PC-3 (cell line): ENCODE measurements around the gene PPP1R3E. TPM values are rescaled to one million over a fixed set of nuclear protein-coding genes. Genes with fewer than 3 reads are reported as not detected.

Experiments used
- ATAC-seq: fragments of 200-7000 bp; cut with Tn5 transposase; 2 replicates; pipeline ENCODE4 v1.9.1; 2020; ENCODE audit warnings: mild to moderate bottlenecking, moderate library complexity
- BruUV-seq: library from RNA; stranded (reverse); fragments of 400-500 nt; replicated peaks from 2 replicates; lab custom pipeline; 2021; lab: Mats Ljungman, UMichigan
- CTCF ChIA-PET: fragments of 300-600 bp; sonication (Branson Sonifier 250); formaldehyde crosslinking; loops from one replicate; lab custom pipeline; 2022; ENCODE audit warnings: antibody characterized with exemption; lab: Charles Lee
- POLR2A ChIA-PET: fragments of 300-600 bp; sonication (Branson Sonifier 250); formaldehyde crosslinking; loops from one replicate; lab custom pipeline; 2022; ENCODE audit warnings: antibody characterized with exemption; ENCODE audit not compliant: unreplicated experiment; lab: Charles Lee
- DNase-seq: peaks from one replicate; pipeline ENCODE4 v3.0.0-alpha.2; 2015
- H2AFZ ChIP-seq: fragments of 300-600 bp; sonication (generic); 2 replicates; pipeline ENCODE4 v1.6.0; 2016; ENCODE audit warnings: antibody characterized with exemption, low read length
- H3F3A ChIP-seq: fragments of 300-600 bp; sonication (generic); one replicate; pipeline ENCODE4 v1.6.0; 2017; ENCODE audit warnings: antibody characterized with exemption, low read length, control low read depth, mild to moderate bottlenecking; ENCODE audit not compliant: unreplicated experiment
- H3K27ac ChIP-seq: fragments of 300-600 bp; sonication (generic); 2 replicates; pipeline ENCODE4 v1.5.1; 2016; ENCODE audit warnings: mild to moderate bottlenecking, low read length
- H3K27me3 ChIP-seq: fragments of 300-600 bp; sonication (generic); 2 replicates; pipeline ENCODE4 v1.6.1; 2016; ENCODE audit warnings: low read length, mixed read lengths
- H3K36me3 ChIP-seq: fragments of 300-600 bp; sonication (generic); 2 replicates; pipeline ENCODE4 v1.6.1; 2016; ENCODE audit warnings: low read depth, mixed run types, low read length, mixed read lengths
- H3K4me1 ChIP-seq: fragments of 300-600 bp; sonication (generic); 2 replicates; pipeline ENCODE4 v1.5.1; 2016; ENCODE audit warnings: low read length; ENCODE audit not compliant: insufficient read depth
- H3K4me2 ChIP-seq: fragments of 300-600 bp; sonication (generic); 2 replicates; pipeline ENCODE4 v1.6.0; 2016; ENCODE audit warnings: low read length
- H3K4me3 ChIP-seq: fragments of 300-600 bp; sonication (generic); 2 replicates; pipeline ENCODE4 v1.5.1; 2016; ENCODE audit warnings: mild to moderate bottlenecking, low read length, mixed read lengths
- H3K79me2 ChIP-seq: fragments of 300-600 bp; sonication (generic); 2 replicates; pipeline ENCODE4 v1.6.1; 2017; ENCODE audit warnings: low read length, mixed read lengths
- H3K9ac ChIP-seq: fragments of 300-600 bp; sonication (generic); 2 replicates; pipeline ENCODE4 v1.6.0; 2016; ENCODE audit warnings: mild to moderate bottlenecking, low read length
- H3K9me2 ChIP-seq: fragments of 300-600 bp; sonication (generic); replicated peaks from 2 replicates; pipeline ENCODE4 v1.6.1; 2016; ENCODE audit warnings: mixed run types, low read length, mixed read lengths
- H3K9me3 ChIP-seq: fragments of 300-600 bp; sonication (generic); 2 replicates; pipeline ENCODE4 v1.6.1; 2016; ENCODE audit warnings: low read length, mixed read lengths
- H4K20me1 ChIP-seq: fragments of 300-600 bp; sonication (generic); 2 replicates; pipeline ENCODE4 v1.6.1; 2016; ENCODE audit warnings: low read length, mixed read lengths
- EZH2 ChIP-seq: fragments of 300-600 bp; sonication (generic); IDR thresholded peaks from one replicate; pipeline ENCODE4 v1.6.1; 2017; ENCODE audit warnings: antibody characterized with exemption, mild to moderate bottlenecking, low read length; ENCODE audit not compliant: unreplicated experiment
- EZH2phosphoT487 ChIP-seq: fragments of 300-600 bp; sonication (generic); IDR thresholded peaks from 2 replicates; pipeline ENCODE4 v1.6.1; 2018; ENCODE audit warnings: mild to moderate bottlenecking, antibody characterized with exemption, low read length, borderline replicate concordance
- intact Hi-C: fragments of 100-400 bp; cut with micrococcal nuclease; formaldehyde crosslinking; loops from 2 replicates; pipeline ENCODE4 v1.9.0; 2023
- total RNA-seq: library from RNA; depleted of rRNA; stranded (reverse); fragments of >200 nt; gene quantifications from 2 replicates; pipeline ENCODE4 v1.2.3, GENCODE V29; 2014
- TF ChIP-seq, protein P1 (sequence below): fragments of 300-600 bp; sonication (generic); conservative IDR thresholded peaks from 2 replicates; pipeline ENCODE4 v1.5.1; 2017; ENCODE audit warnings: antibody characterized with exemption, low read depth, mild to moderate bottlenecking, low read length

Gene PPP1R3E
- total RNA-seq, 1 experiment from 2014 or later: 3.2 TPM

DNA sequence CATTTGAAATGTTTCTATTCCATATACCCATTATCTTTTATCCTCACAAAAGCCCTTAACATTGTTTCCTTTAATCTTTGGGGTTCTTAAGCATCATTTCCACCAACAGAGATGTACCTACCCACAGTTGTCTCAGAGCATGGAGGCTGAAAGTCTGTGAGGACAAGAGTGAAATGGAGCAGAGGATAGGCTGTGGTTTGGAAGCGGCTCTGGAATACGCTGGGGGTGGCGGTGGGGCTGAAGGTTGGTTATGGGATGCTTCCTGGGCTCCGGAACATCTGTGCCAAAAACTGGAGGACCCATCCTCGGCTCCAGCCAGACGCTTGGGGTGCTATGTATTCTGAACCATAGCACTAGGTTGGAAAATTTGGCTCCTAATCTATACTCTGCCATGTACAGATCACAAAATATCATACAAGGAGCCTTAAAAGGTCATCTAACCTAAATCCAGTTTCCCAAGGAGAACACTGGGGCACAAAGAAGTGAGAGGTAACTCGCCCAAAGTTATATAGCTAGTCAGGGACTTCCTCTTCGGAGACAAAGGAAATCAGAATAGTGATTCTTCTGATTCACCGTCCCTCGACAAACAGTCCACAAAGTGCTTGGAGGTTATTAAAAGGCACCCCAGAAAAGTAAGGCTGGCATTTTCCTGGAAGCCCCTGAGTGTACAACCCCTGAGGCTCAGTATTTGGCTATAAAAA, 2.5 kb downstream of the PPP1R3E start:
- no peak for TF ChIP-seq EZH2phosphoT487
- TF ChIP-seq, protein P1, sequence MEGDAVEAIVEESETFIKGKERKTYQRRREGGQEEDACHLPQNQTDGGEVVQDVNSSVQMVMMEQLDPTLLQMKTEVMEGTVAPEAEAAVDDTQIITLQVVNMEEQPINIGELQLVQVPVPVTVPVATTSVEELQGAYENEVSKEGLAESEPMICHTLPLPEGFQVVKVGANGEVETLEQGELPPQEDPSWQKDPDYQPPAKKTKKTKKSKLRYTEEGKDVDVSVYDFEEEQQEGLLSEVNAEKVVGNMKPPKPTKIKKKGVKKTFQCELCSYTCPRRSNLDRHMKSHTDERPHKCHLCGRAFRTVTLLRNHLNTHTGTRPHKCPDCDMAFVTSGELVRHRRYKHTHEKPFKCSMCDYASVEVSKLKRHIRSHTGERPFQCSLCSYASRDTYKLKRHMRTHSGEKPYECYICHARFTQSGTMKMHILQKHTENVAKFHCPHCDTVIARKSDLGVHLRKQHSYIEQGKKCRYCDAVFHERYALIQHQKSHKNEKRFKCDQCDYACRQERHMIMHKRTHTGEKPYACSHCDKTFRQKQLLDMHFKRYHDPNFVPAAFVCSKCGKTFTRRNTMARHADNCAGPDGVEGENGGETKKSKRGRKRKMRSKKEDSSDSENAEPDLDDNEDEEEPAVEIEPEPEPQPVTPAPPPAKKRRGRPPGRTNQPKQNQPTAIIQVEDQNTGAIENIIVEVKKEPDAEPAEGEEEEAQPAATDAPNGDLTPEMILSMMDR: no peak
- no peak for TF ChIP-seq EZH2
- ATAC-seq (no peak), DNase-seq (no peak)
- Histone ChIP-seq H3K27me3 (no peaks in the 10 kb centered on the region), H3K4me2 (peak overlapping the region; percentile 89), H3K9me2 (no peaks in the 10 kb centered on the region), H3K4me3 (peak overlapping the region; percentile 77), H3K27ac (no peak overlapping the region), H2AFZ (peak overlapping the region; percentile 75), H3K9ac (peak overlapping the region; percentile 67), H3K36me3 (no peaks in the 10 kb centered on the region), H4K20me1 (no peaks in the 10 kb centered on the region), H3K9me3 (no peaks in the 10 kb centered on the region), H3K79me2 (peaks cover 12% of the 10 kb centered on the region), H3F3A (peaks cover 4% of the 10 kb centered on the region), H3K4me1 (peaks cover 12% of the 10 kb centered on the region)
- POLR2A ChIA-PET: interaction anchor here (0.6 to 2.0 kb wide), 3 partner anchors 14 to 54 kb away, joined by 3 to 13 read pairs (median 4); partner anchors contain the start of genes HOMEZ and PABPN1
- CTCF ChIA-PET: interaction anchor here (0.6 to 0.9 kb wide), 2 partner anchors 14 to 30 kb away, joined by 3 to 8 read pairs; partner anchors contain the start of gene HOMEZ
- intact Hi-C loops: loop anchor here (10.0 kb wide), 2 partner anchors 325 to 535 kb away; partner anchors contain the start of gene OXA1L
- no TSS peak for BruUV-seq

DNA sequence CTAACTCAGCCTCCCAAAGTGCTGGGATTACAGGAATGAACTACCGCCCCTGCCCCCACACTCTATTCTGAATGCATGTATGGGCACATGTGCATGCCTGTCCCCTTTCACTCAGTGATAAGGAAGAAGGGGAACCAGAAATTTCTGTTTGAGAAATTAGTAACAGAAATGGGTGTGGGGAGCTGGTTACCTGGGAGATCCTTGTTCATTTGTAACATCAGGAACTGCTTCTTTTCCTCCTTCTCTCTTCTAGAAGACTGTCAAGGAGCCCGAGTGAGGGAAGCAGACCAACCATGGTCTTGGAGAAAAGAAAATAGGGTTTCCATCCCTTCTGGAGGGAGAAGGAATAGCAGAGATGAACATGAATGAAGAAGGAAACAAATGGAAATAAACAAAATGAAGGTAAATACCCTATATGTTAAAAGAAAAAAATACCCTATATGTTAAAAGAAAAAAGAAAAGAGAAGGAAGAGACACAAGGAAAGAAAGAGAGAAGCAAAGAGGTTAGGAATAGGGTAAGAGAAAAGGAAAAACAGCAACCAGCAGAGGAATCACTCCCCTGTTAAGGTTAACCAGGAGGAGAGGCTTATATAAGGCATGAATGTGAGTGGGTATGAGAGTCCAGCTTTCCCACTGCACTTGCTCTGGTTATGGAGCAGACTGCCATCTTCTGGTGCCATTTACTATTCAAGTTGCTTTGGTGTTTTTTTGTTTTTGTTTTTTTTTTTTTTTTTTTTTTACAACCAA, 3.3 kb downstream of the PPP1R3E start:
- peaks cover 12% of the 10 kb centered on the region for H3K79me2 ChIP-seq
- H4K20me1 ChIP-seq: no peaks in the 10 kb centered on the region
- peaks cover 4% of the 10 kb centered on the region for H3F3A ChIP-seq
- DNase-seq (peak; percentile 36), ATAC-seq (no peak)
- peaks cover 12% of the 10 kb centered on the region for H3K4me1 ChIP-seq
- no peak overlapping the region for H3K9ac ChIP-seq
- H3K36me3 ChIP-seq: no peaks in the 10 kb centered on the region
- H2AFZ ChIP-seq: no peak overlapping the region
- H3K9me2 ChIP-seq: no peaks in the 10 kb centered on the region
- BruUV-seq: no TSS peak
- intact Hi-C loops: no loop called here
- CTCF ChIA-PET: no interaction called here
- POLR2A ChIA-PET: no interaction called here
- no peaks in the 10 kb centered on the region for H3K9me3 ChIP-seq
- no peak overlapping the region for H3K4me3 ChIP-seq
- no peak overlapping the region for H3K27ac ChIP-seq
- TF ChIP-seq, protein P1: peak; percentile 56
- no peak for TF ChIP-seq EZH2
- no peaks in the 10 kb centered on the region for H3K27me3 ChIP-seq
- H3K4me2 ChIP-seq: peak overlapping the region; percentile 89
